ENCODE measurements around the gene DLL4. TPM values are rescaled to one million over a fixed set of nuclear protein-coding genes. Genes with fewer than 3 reads are reported as not detected.
"Not testable (repeated sequence)": the region's sequence is repeated elsewhere in the genome, so short reads cannot be mapped to it uniquely, and the experiment has no call there.

DLL4 gene
- total RNA-seq, 1 donor from 2014 or later = 0.54 TPM

- H3K4me3 Mint-ChIP-seq (ENCODE audit: unreplicated experiment) = no peak overlapping the region
These were observed 30.4 kb downstream of the DLL4 start for GRCh38 chr15:40959331-40960141.

DNA sequence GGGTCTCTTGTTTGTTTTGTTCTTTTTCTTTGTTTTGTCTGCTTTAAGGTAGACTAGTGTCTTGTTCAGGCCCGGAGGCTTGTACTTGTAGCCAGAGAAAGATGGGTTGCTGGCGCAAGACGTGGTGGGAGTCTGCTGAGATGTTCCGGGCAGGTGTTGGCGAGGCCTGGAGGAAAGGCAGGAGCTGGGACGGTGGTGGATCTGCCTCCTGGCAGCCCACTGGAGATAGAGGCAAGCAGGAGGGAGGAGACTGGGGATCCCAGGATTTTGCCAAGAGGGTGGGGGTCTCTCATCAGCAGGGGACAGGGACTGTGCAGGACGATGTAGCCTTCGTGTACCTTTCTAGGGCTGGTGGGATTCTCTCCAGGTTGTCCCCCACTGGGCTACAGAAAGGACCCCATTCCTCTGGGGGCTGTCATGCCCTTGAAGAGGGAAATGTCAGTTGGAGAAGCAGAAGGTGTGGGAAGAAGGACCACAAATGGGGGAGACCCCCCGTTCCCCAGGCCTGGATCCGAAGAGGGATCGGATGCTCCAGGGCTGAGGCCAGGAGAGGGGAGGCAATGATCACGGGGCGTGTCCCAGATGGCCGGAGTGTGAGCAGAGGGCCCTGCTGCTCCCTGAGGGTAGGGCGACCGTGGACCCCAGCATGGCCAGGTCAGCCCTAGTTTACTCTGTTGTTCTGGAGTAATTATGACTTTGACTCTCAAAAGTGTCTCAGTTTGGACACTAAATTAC lies 31.2 kb downstream of the DLL4 start:
- TF ChIP-seq, protein P1, sequence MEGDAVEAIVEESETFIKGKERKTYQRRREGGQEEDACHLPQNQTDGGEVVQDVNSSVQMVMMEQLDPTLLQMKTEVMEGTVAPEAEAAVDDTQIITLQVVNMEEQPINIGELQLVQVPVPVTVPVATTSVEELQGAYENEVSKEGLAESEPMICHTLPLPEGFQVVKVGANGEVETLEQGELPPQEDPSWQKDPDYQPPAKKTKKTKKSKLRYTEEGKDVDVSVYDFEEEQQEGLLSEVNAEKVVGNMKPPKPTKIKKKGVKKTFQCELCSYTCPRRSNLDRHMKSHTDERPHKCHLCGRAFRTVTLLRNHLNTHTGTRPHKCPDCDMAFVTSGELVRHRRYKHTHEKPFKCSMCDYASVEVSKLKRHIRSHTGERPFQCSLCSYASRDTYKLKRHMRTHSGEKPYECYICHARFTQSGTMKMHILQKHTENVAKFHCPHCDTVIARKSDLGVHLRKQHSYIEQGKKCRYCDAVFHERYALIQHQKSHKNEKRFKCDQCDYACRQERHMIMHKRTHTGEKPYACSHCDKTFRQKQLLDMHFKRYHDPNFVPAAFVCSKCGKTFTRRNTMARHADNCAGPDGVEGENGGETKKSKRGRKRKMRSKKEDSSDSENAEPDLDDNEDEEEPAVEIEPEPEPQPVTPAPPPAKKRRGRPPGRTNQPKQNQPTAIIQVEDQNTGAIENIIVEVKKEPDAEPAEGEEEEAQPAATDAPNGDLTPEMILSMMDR (IDR thresholded peaks at IDR 0.05) = no peak
- H3K9me3 Mint-ChIP-seq (ENCODE audit: unreplicated experiment) = no peaks in the 10 kb centered on the region
- no peak for DNase-seq (ENCODE audit: extremely low spot score, unreplicated experiment)
- H3K36me3 Mint-ChIP-seq (ENCODE audit: unreplicated experiment) = peaks cover 12% of the 10 kb centered on the region
- peak overlapping the region; percentile 24 for H3K27ac Mint-ChIP-seq (ENCODE audit: unreplicated experiment)
- peaks cover 42% of the 10 kb centered on the region for H3K4me1 Mint-ChIP-seq (ENCODE audit: unreplicated experiment)
- no peak overlapping the region for H3K4me3 Mint-ChIP-seq (ENCODE audit: unreplicated experiment)
- no peaks in the 10 kb centered on the region for H3K27me3 Mint-ChIP-seq (ENCODE audit: unreplicated experiment)

More at GRCh38 chr15:40959331-40960141, 30.4 kb downstream of the DLL4 start:
- Mint-ChIP-seq H3K36me3 (ENCODE audit: unreplicated experiment) (peaks cover 12% of the 10 kb centered on the region), H3K9me3 (ENCODE audit: unreplicated experiment) (no peaks in the 10 kb centered on the region), H3K4me1 (ENCODE audit: unreplicated experiment) (peaks cover 47% of the 10 kb centered on the region), H3K27ac (ENCODE audit: unreplicated experiment) (peak overlapping the region; percentile 24), H3K27me3 (ENCODE audit: unreplicated experiment) (no peaks in the 10 kb centered on the region)
- no peak for DNase-seq (ENCODE audit: extremely low spot score, unreplicated experiment)
- TF ChIP-seq, protein P1 (IDR thresholded peaks at IDR 0.05) = no peak

- Mint-ChIP-seq H3K27ac (ENCODE audit: unreplicated experiment) (no peak overlapping the region), H3K36me3 (ENCODE audit: unreplicated experiment) (peaks cover 9% of the 10 kb centered on the region), H3K4me3 (ENCODE audit: unreplicated experiment) (no peak overlapping the region), H3K4me1 (ENCODE audit: unreplicated experiment) (peaks cover 38% of the 10 kb centered on the region), H3K9me3 (ENCODE audit: unreplicated experiment) (no peaks in the 10 kb centered on the region), H3K27me3 (ENCODE audit: unreplicated experiment) (no peaks in the 10 kb centered on the region)
- no peak for DNase-seq (ENCODE audit: extremely low spot score, unreplicated experiment)
- TF ChIP-seq, protein P1 (IDR thresholded peaks at IDR 0.05) = no peak
These were observed 31.8 kb downstream of the DLL4 start for GRCh38 chr15:40960925-40961324.

DNA sequence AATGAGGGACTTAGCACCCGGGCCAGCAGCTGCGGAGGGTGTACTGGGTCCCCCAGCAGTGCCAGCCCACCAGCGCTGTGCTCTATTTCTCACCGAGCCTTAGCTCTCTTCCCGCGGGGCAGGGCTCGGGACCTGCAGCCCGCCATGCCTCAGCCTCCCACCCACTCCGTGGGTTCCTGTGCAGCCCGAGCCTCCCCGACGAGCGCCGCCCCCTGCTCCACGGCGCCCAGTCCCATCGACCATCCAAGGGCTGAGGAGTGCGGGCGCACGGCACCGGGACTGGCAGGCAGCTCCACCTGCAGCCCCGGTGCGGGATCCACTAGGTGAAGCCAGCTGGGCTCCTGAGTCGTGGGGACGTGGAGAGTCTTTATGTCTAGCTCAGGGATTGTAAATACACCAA lies 32.6 kb downstream of the DLL4 start:
- not testable (repeated sequence) for DNase-seq (ENCODE audit: extremely low spot score, unreplicated experiment); H3K36me3 Mint-ChIP-seq (ENCODE audit: unreplicated experiment); H3K27me3 Mint-ChIP-seq (ENCODE audit: unreplicated experiment); H3K4me3 Mint-ChIP-seq (ENCODE audit: unreplicated experiment); H3K9me3 Mint-ChIP-seq (ENCODE audit: unreplicated experiment); H3K27ac Mint-ChIP-seq (ENCODE audit: unreplicated experiment)
- peaks cover 39% of the 10 kb centered on the region for H3K4me1 Mint-ChIP-seq (ENCODE audit: unreplicated experiment)

- H3K4me1 Mint-ChIP-seq (ENCODE audit: unreplicated experiment) = peaks cover 40% of the 10 kb centered on the region
- not testable (repeated sequence) for H3K27me3 Mint-ChIP-seq (ENCODE audit: unreplicated experiment); H3K27ac Mint-ChIP-seq (ENCODE audit: unreplicated experiment); H3K9me3 Mint-ChIP-seq (ENCODE audit: unreplicated experiment); H3K36me3 Mint-ChIP-seq (ENCODE audit: unreplicated experiment); H3K4me3 Mint-ChIP-seq (ENCODE audit: unreplicated experiment); DNase-seq (ENCODE audit: extremely low spot score, unreplicated experiment)
These were observed 33.2 kb downstream of the DLL4 start for GRCh38 chr15:40962317-40962716.

DNA sequence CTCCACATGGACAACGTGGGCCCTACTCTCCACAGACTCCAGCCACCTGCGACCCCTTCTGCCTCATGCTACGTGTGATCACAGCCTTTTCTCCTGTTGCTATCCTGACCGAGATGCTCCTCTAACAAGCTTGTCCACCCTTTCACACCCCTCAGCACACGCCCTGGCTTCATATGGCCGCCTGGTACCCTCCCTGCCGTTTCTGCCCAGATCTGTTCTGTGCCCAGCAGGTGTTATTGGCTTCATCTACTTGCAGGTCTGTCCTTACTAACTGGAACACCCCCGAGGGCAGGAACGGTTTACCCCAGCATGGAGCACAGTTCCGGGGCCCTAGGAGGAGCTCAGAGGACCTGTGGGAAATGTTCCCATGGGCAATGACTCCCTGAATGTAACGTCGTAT lies 34.1 kb downstream of the DLL4 start:
- Mint-ChIP-seq H3K27ac (ENCODE audit: unreplicated experiment) (no peak overlapping the region), H3K27me3 (ENCODE audit: unreplicated experiment) (no peaks in the 10 kb centered on the region), H3K9me3 (ENCODE audit: unreplicated experiment) (no peaks in the 10 kb centered on the region), H3K4me3 (ENCODE audit: unreplicated experiment) (no peak overlapping the region), H3K36me3 (ENCODE audit: unreplicated experiment) (no peaks in the 10 kb centered on the region), H3K4me1 (ENCODE audit: unreplicated experiment) (peaks cover 33% of the 10 kb centered on the region)
- no peak for DNase-seq (ENCODE audit: extremely low spot score, unreplicated experiment)
- TF ChIP-seq, protein P1 (IDR thresholded peaks at IDR 0.05) = no peak
